ENCODE measurements around the gene HERC4. TPM values are rescaled to one million over a fixed set of nuclear protein-coding genes. Genes with fewer than 3 reads are reported as not detected.

Gene HERC4
- total and polyA plus RNA-seq, 9 of the 15 experiments (the other 6 are each of a cell fraction or from before 2014, with no cell fraction given) = 12.5 to 33.5 (median 22.8) TPM

GRCh38 chr10:67884313-67884841, 190.7 kb downstream of the HERC4 start, which contains the start of gene SIRT1 (continued):
- TF ChIP-seq CHD7 (IDR thresholded peaks at IDR 0.05; ENCODE audit: low read depth, low read length) = peak; percentile 64
- no peak for TF ChIP-seq SNIP1 (IDR thresholded peaks at IDR 0.05; ENCODE audit: low read depth)
- TF ChIP-seq ZSCAN29 (IDR thresholded peaks at IDR 0.05) = no peak
- peak; percentile 76 for TF ChIP-seq RB1 (IDR thresholded peaks at IDR 0.05; ENCODE audit: low read depth)
- TF ChIP-seq, protein P1, sequence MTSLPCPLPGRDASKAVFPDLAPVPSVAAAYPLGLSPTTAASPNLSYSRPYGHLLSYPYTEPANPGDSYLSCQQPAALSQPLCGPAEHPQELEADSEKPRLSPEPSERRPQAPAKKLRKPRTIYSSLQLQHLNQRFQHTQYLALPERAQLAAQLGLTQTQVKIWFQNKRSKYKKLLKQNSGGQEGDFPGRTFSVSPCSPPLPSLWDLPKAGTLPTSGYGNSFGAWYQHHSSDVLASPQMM (CRISPR knock-in tag; IDR thresholded peaks at IDR 0.05) = no peak
- no peak for TF ChIP-seq NFYB (IDR thresholded peaks at IDR 0.05; ENCODE audit: extremely low read depth, insufficient read length)
- peak; percentile 81; the same call in 1 of the 2 replicates for TF ChIP-seq ZBTB7A (IDR thresholded peaks at IDR 0.05; ENCODE audit: borderline replicate concordance, control insufficient read depth, low read depth, low read length)
- TF ChIP-seq FOXJ3 (CRISPR knock-in tag; IDR thresholded peaks at IDR 0.05) = no peak
- TF ChIP-seq SMAD3 (CRISPR knock-in tag; conservative IDR thresholded peaks at IDR 0.05) = 0 out of 2 replicates have a peak, but pooled peaks have one; percentile 26
- TF ChIP-seq ZNF384 (IDR thresholded peaks at IDR 0.05; ENCODE audit: low read depth, low read length) = no peak; the same call in 1 of the 2 replicates
- TF ChIP-seq ZNF165 (CRISPR knock-in tag; IDR thresholded peaks at IDR 0.05; ENCODE audit: borderline replicate concordance) = no peak
- no peak for TF ChIP-seq ETS2 (tag; IDR thresholded peaks at IDR 0.05; ENCODE audit: borderline replicate concordance, poor library complexity, severe bottlenecking)
- TF ChIP-seq PPARD (CRISPR knock-in tag; IDR thresholded peaks at IDR 0.05) = no peak
- TF ChIP-seq ZBTB2 (IDR thresholded peaks at IDR 0.05) = no peak
- no peak for TF ChIP-seq RBM15 (IDR thresholded peaks at IDR 0.05; ENCODE audit: insufficient read depth, low read length)
- TF ChIP-seq ZNF41 (CRISPR knock-in tag; conservative IDR thresholded peaks at IDR 0.05) = 0 out of 2 replicates have a peak, but pooled peaks have one; percentile 8
